ENCODE results near the gene TBX1.
"Not testable (repeated sequence)": the region's sequence is repeated elsewhere in the genome, so short reads cannot be mapped to it uniquely, and the experiment has no call there.

TBX1 gene

DNA sequence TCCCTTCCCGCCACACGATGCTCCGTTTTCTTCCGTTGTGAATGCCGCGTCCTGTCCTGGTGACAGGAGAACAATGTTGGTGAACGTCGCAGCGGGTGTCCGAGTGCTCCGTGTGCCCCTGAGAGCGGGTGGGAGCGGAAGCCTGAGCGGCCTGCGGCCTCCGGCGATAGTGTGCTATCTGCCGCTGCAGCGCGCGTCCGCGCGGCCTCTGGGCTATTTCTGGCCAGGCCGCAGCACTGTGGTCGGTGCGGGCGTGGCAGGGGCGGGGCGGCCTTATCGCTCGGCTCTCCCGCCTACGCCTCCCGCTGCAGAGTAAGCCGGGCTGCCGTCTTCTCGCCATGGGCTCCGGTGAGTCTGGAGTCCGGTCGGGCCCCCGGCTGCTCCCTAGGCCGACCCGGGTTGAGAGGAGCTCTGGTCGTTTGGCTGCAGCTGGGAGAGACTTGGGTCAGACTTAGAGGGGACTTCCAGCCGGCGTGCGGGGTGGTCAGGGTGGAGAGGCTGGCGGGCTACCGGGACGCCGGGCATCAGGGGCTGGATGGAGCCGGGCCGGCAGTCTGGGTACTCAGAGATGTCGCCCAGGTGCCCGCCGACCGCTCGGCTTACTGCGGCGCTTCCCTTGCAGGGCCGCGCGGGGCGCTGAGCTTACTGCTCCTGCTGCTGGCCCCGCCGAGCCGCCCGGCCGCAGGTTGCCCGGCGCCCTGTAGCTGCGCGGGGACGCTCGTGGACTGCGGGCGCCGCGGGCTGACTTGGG is 37.2 kb upstream of the TBX1 start, which contains the start of gene GP1BB:
TSS of gene GP1BB (plus strand) at position 308 of the 751 bp plus-strand sequence. CDS start at position 339, 31 bp downstream.
- peaks cover 80% of the 10 kb centered on the region for H3K27me3 ChIP-seq (ENCODE audit: control insufficient read depth, insufficient read depth, low read length)
- no CpG with 5 or more reads among the region's 80 CpGs for WGBS (ENCODE audit: insufficient coverage, insufficient read length)

DNA sequence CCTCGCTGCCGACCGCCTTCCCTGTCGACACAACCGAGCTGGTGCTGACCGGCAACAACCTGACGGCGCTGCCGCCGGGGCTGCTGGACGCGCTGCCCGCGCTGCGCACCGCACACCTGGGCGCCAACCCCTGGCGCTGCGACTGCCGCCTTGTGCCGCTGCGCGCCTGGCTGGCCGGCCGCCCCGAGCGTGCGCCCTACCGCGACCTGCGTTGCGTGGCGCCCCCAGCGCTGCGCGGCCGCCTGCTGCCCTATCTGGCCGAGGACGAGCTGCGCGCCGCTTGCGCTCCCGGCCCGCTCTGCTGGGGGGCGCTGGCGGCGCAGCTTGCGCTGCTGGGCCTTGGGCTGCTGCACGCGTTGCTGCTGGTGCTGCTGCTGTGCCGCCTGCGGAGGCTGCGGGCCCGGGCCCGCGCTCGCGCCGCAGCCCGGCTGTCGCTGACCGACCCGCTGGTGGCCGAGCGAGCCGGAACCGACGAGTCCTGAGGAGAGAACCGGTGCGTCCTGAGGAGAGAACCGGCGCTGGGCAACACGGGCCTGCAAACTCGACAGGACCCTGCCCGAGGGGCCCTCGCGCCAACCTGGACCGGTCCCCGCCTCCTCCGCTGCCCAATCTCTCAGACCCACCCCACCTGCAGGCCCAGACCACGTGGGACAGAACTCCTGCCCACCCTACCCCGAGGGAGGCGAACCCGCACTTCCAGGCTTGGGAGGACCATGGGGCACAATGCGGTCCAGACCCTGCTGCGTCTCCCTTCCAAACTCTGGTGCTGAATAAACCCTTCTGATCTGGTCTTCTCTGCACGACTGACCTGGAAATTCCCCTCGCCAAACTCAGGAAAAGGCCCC is 36.4 kb upstream of the TBX1 start:
- Histone ChIP-seq H3K27me3 (ENCODE audit: control insufficient read depth, insufficient read depth, low read length) (peaks cover 77% of the 10 kb centered on the region), H3K27ac (ENCODE audit: low read length) (no peak overlapping the region), H3K4me1 (ENCODE audit: control insufficient read depth, insufficient read depth, low read length) (peaks cover 11% of the 10 kb centered on the region), H3K4me3 (ENCODE audit: low read length) (peak overlapping the region; percentile 16; the same call in 1 of the 2 replicates), H3K36me3 (ENCODE audit: control insufficient read depth, insufficient read depth, low read length) (no peaks in the 10 kb centered on the region), H3K9me3 (ENCODE audit: control insufficient read depth, insufficient read depth, low read length) (no peaks in the 10 kb centered on the region)
- no peak for DNase-seq (ENCODE audit: low read depth, low spot score)
- WGBS (ENCODE audit: insufficient coverage, insufficient read length), result no CpG with 5 or more reads among the region's 89 CpGs

More for the DNA sequence above, 37.2 kb upstream of the TBX1 start, which contains the start of gene GP1BB:
- Histone ChIP-seq H3K4me3 (ENCODE audit: low read length) (peak within 1 kb of the TSS; percentile 16; the same call in 1 of the 2 replicates), H3K36me3 (ENCODE audit: control insufficient read depth, insufficient read depth, low read length) (no peaks in the 10 kb centered on the region; the same call in 1 of the 2 replicates), H3K27ac (ENCODE audit: low read length) (no peak within 1 kb of the TSS), H3K4me1 (ENCODE audit: control insufficient read depth, insufficient read depth, low read length) (peaks cover 11% of the 10 kb centered on the region), H3K9me3 (ENCODE audit: control insufficient read depth, insufficient read depth, low read length) (no peaks in the 10 kb centered on the region)
- DNase-seq (ENCODE audit: low read depth, low spot score), result no peak

DNA sequence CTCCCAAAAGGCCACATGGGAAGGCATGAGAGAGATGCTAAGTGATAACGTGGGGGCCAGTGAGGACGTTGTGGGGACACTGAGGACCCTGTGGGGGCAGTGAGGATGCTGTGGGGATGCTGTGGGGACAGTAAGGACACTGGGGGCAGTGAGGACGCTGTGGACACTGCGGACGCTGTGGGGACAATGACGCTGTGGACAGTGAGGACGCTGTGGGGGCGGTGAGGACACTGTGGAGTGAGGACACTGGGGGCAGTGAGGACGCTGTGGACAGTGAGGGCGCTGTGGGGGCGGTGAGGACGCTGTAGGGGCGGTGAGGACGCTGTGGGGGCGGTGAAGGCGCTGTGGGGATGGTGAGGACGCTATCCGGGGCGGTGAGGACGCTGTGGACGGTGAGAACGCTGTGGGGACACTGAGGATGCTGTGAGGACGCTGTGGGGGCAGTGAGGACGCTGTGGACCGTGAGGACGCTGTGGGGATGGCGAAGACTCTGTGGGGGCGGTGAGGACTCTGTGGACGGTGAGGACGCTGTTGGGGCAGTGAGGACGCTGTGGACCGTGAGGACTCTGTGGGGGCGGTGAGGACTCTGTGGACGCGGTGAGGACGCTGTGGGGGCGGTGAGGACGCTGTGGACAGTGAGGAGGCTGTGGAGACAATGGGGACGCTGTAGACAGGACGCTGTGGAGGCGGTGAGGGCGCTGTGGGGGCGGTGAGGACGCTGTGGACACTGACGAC is 35.5 kb upstream of the TBX1 start:
- Histone ChIP-seq H3K27me3 (ENCODE audit: control insufficient read depth, insufficient read depth, low read length) (peaks cover 68% of the 10 kb centered on the region), H3K9me3 (ENCODE audit: control insufficient read depth, insufficient read depth, low read length) (no peaks in the 10 kb centered on the region), H3K4me1 (ENCODE audit: control insufficient read depth, insufficient read depth, low read length) (peaks cover 11% of the 10 kb centered on the region), H3K27ac (ENCODE audit: low read length) (no peak overlapping the region), H3K4me3 (ENCODE audit: low read length) (no peak overlapping the region), H3K36me3 (ENCODE audit: control insufficient read depth, insufficient read depth, low read length) (no peaks in the 10 kb centered on the region)
- WGBS (ENCODE audit: insufficient coverage, insufficient read length), result no CpG with 5 or more reads among the region's 45 CpGs
- DNase-seq (ENCODE audit: low read depth, low spot score), result no peak

DNA sequence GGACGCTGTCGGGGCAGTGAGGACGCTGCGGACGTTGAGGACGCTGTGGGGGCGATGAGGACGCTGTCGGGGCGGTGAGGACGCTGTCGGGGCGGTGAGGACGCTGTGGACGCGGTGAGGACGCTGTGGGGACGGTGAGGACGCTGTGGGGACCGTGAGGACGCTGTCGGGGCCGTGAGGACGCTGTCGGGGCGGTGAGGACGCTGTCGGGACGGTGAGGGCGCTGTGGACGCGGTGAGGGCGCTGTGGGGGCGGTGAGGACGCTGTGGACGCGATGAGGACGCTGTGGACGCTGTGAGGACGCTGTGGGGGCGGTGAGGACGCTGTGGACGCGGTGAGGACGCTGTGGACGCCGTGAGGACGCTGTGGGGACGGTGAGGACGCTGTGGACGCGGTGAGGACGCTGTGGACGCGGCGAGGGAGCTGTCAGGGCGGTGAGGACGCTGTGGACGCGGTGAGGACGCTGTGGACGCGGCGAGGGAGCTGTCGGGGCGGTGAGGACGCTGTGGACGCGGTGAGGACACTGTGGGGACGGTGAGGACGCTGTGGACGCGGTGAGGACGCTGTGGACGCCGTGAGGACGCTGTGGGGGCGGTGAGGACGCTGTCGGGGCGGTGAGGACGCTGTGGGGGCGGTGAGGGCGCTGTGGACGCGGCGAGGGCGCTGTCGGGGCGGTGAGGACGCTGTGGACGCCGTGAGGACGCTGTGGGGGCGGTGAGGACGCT is 34.4 kb upstream of the TBX1 start:
- not testable (repeated sequence) for H3K27ac ChIP-seq (ENCODE audit: low read length); H3K4me3 ChIP-seq (ENCODE audit: low read length); DNase-seq (ENCODE audit: low read depth, low spot score); H3K9me3 ChIP-seq (ENCODE audit: control insufficient read depth, insufficient read depth, low read length); H3K36me3 ChIP-seq (ENCODE audit: control insufficient read depth, insufficient read depth, low read length)
- peaks cover 56% of the 10 kb centered on the region for H3K27me3 ChIP-seq (ENCODE audit: control insufficient read depth, insufficient read depth, low read length)
- WGBS (ENCODE audit: insufficient coverage, insufficient read length), result no CpG with 5 or more reads among the region's 96 CpGs
- H3K4me1 ChIP-seq (ENCODE audit: control insufficient read depth, insufficient read depth, low read length), result peaks cover 11% of the 10 kb centered on the region

DNA sequence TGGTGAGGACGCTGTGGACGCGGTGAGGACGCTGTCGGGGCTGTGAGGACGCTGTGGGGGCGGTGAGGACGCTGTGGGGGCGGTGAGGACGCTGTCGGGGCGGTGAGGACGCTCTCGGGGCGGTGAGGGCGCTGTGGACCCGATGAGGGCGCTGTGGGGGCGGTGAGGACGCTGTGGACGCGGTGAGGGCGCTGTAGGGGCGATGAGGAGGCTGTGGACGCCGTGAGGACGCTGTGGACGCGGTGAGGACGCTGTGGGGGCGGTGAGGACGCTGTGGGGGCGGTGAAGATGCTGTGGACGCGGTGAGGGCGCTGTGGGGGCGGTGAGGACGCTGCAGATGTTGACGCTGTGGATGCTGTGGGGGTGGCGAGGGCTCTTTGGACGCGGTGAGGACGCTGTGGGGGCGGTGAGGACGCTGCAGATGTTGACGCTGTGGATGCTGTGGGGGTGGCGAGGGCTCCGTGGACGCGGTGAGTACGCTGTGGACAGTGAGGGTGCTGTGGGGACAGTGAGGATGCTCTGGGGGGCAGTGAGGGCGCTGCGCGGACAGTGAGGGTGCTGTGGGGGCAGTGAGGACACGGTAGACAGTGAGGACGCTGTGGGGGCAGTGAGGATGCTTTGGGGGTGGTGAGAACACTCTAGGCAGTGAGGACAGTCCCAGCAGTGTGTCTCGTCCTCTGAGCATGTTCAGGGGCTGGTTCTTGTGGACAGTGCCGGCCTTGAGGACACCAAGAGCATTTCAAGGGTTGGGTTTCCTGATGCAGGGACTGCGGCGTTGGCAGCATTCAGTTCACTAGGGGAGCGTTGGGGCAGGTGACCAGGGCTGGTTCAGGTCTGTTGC is 33.0 kb upstream of the TBX1 start:
- no CpG with 5 or more reads among the region's 61 CpGs for WGBS (ENCODE audit: insufficient coverage, insufficient read length)
- DNase-seq (ENCODE audit: low read depth, low spot score), result no peak
- Histone ChIP-seq H3K27ac (ENCODE audit: low read length) (no peak overlapping the region), H3K36me3 (ENCODE audit: control insufficient read depth, insufficient read depth, low read length) (no peaks in the 10 kb centered on the region), H3K27me3 (ENCODE audit: control insufficient read depth, insufficient read depth, low read length) (peaks cover 46% of the 10 kb centered on the region), H3K4me1 (ENCODE audit: control insufficient read depth, insufficient read depth, low read length) (peaks cover 4% of the 10 kb centered on the region), H3K9me3 (ENCODE audit: control insufficient read depth, insufficient read depth, low read length) (no peaks in the 10 kb centered on the region), H3K4me3 (ENCODE audit: low read length) (no peak overlapping the region)

DNA sequence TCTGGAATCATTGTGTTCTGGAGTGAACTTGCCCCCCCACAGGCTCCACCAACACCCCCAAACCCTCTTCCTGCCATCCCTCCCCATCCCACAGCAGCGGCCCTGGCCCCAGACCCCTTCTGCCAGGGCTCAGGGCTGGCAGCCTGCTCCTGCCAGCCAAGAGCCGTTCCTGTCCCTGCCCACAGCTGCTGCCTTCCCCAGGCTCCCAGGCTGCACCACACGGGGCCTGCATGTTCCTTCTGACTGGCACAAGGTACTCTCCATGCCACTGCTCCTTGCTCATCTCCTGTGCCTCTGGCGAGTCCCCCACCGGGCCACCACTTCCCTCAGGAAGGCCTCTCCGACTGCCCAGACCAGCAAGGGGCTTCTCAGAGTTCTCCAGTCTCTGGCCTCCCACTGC is 32.3 kb upstream of the TBX1 start:
- no CpG with 5 or more reads among the region's 6 CpGs for WGBS (ENCODE audit: insufficient coverage, insufficient read length)
- H3K4me1 ChIP-seq (ENCODE audit: control insufficient read depth, insufficient read depth, low read length), result no peaks in the 10 kb centered on the region; the same call in 1 of the 2 replicates
- no peak overlapping the region for H3K4me3 ChIP-seq (ENCODE audit: low read length)
- no peaks in the 10 kb centered on the region for H3K9me3 ChIP-seq (ENCODE audit: control insufficient read depth, insufficient read depth, low read length)
- peaks cover 38% of the 10 kb centered on the region for H3K27me3 ChIP-seq (ENCODE audit: control insufficient read depth, insufficient read depth, low read length)
- DNase-seq (ENCODE audit: low read depth, low spot score), result no peak
- no peaks in the 10 kb centered on the region for H3K36me3 ChIP-seq (ENCODE audit: control insufficient read depth, insufficient read depth, low read length)
- no peak overlapping the region for H3K27ac ChIP-seq (ENCODE audit: low read length)

DNA sequence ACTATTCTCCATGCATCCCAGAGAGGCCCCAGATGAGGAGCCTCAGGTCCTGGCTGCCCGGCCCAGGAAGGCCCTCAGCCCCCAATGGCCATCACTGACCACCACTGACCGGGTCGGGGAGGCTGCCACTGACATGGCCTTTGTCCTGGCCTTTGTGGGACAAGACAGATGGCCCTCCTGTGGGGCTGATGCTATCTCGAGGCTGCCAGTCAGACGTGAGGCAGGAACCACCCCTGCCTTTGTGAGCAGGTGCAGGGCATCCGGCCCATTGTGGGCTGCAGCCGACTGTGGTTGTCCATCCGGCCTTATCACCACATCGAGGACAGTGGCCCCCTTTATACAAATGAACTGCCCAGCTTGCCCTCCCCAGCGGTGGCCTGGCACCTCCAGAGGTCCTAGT is 31.7 kb upstream of the TBX1 start:
- H3K27me3 ChIP-seq (ENCODE audit: control insufficient read depth, insufficient read depth, low read length), result peaks cover 33% of the 10 kb centered on the region
- H3K27ac ChIP-seq (ENCODE audit: low read length), result no peak overlapping the region
- no peak for DNase-seq (ENCODE audit: low read depth, low spot score)
- WGBS (ENCODE audit: insufficient coverage, insufficient read length), result no CpG with 5 or more reads among the region's 10 CpGs
- no peaks in the 10 kb centered on the region for H3K36me3 ChIP-seq (ENCODE audit: control insufficient read depth, insufficient read depth, low read length)
- no peaks in the 10 kb centered on the region for H3K9me3 ChIP-seq (ENCODE audit: control insufficient read depth, insufficient read depth, low read length)
- no peak overlapping the region for H3K4me3 ChIP-seq (ENCODE audit: low read length)
- H3K4me1 ChIP-seq (ENCODE audit: control insufficient read depth, insufficient read depth, low read length), result no peaks in the 10 kb centered on the region; the same call in 1 of the 2 replicates

DNA sequence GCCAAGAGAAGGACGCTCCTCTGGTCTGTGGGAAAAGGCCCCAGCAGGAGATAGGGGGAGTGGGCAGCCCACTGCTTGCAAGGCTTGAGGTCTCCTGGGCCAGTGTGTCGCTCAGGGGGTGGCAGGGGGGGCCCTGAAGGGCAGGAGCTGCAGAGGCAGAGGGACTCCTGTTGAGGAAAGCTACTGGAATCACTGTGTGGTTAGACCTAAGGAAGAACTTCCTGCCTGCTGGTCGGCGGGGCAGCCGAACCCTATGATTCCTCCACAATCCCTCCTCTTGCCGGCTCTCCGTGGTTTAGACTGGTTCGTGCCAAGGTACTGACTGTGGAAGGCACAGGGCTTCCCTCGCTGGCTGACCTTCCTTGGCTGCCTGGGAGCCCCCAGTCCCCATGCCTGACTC is 31.1 kb upstream of the TBX1 start:
- no peaks in the 10 kb centered on the region for H3K9me3 ChIP-seq (ENCODE audit: control insufficient read depth, insufficient read depth, low read length)
- peaks cover 28% of the 10 kb centered on the region for H3K27me3 ChIP-seq (ENCODE audit: control insufficient read depth, insufficient read depth, low read length)
- H3K4me1 ChIP-seq (ENCODE audit: control insufficient read depth, insufficient read depth, low read length), result no peaks in the 10 kb centered on the region; the same call in 1 of the 2 replicates
- no peaks in the 10 kb centered on the region for H3K36me3 ChIP-seq (ENCODE audit: control insufficient read depth, insufficient read depth, low read length)
- H3K4me3 ChIP-seq (ENCODE audit: low read length), result no peak overlapping the region
- no peak for DNase-seq (ENCODE audit: low read depth, low spot score)
- no peak overlapping the region for H3K27ac ChIP-seq (ENCODE audit: low read length)
- no CpG with 5 or more reads among the region's 9 CpGs for WGBS (ENCODE audit: insufficient coverage, insufficient read length)

DNA sequence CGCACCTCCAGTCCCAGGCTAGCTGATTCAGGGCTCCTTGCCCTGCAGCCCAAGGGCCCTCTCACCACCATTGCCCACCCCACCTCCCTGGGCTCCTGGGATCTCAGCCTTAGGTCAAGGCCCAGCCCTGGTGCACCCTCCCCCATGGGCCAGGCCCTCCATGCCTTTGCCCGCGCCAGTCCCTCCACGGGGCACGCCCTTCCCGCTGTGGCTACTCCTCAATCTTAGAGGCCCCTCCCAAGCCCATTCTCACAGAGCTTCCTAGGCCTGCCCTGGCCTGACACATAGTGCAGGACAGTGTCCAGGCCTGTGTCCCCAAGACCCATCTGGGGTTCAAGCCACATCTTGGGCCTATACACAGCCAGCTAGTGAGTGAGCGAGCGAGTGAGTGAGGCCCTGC is 30.4 kb upstream of the TBX1 start:
- H3K4me3 ChIP-seq (ENCODE audit: low read length), result no peak overlapping the region
- DNase-seq (ENCODE audit: low read depth, low spot score), result no peak
- no CpG with 5 or more reads among the region's 8 CpGs for WGBS (ENCODE audit: insufficient coverage, insufficient read length)
- no peaks in the 10 kb centered on the region for H3K36me3 ChIP-seq (ENCODE audit: control insufficient read depth, insufficient read depth, low read length)
- H3K9me3 ChIP-seq (ENCODE audit: control insufficient read depth, insufficient read depth, low read length), result no peaks in the 10 kb centered on the region
- H3K27me3 ChIP-seq (ENCODE audit: control insufficient read depth, insufficient read depth, low read length), result peaks cover 21% of the 10 kb centered on the region
- no peak overlapping the region for H3K27ac ChIP-seq (ENCODE audit: low read length)
- no peaks in the 10 kb centered on the region; the same call in 1 of the 2 replicates for H3K4me1 ChIP-seq (ENCODE audit: control insufficient read depth, insufficient read depth, low read length)

Data from iPS DF 6.9 (cell line).